WERI-Rb-1 (cell line): ENCODE measurements around the gene GPC5.

ENCODE experiments used
- DNase-seq: peaks from one replicate; pipeline ENCODE4 v3.0.0-alpha.2; 2020
- H3K27ac ChIP-seq: fragments of 250-450 bp; sonication (Bioruptor Pico); 2 replicates; pipeline ENCODE4 v1.5.1; 2020; ENCODE audit warnings: mild to moderate bottlenecking, moderate library complexity
- H3K27me3 ChIP-seq: fragments of 250-450 bp; sonication (Bioruptor Pico); 2 replicates; pipeline ENCODE4 v1.5.1; 2021; ENCODE audit warnings: mild to moderate bottlenecking, low read depth, moderate library complexity; ENCODE audit not compliant: insufficient read depth, severe bottlenecking
- H3K36me3 ChIP-seq: fragments of 250-450 bp; sonication (Bioruptor Pico); 2 replicates; pipeline ENCODE4 v1.5.1; 2020; ENCODE audit warnings: mild to moderate bottlenecking, moderate library complexity
- H3K4me3 ChIP-seq: 2 replicates; pipeline ENCODE4 v1.5.1; 2011; ENCODE audit warnings: low read depth, mild to moderate bottlenecking, control low read depth, low read length
- H3K9me3 ChIP-seq: fragments of 250-450 bp; sonication (Bioruptor Pico); 2 replicates; pipeline ENCODE4 v1.5.1; 2021; ENCODE audit warnings: mild to moderate bottlenecking, moderate library complexity; ENCODE audit not compliant: severe bottlenecking
- TF ChIP-seq, protein P1 (sequence below): IDR thresholded peaks from 2 replicates; pipeline ENCODE4 v1.5.1; 2011; ENCODE audit warnings: low read depth, mild to moderate bottlenecking, control low read depth, inconsistent platforms, low read length

GPC5 gene

GRCh38 chr13:91470681-91471080, 72.3 kb downstream of the GPC5 start:
- TF ChIP-seq, protein P1, sequence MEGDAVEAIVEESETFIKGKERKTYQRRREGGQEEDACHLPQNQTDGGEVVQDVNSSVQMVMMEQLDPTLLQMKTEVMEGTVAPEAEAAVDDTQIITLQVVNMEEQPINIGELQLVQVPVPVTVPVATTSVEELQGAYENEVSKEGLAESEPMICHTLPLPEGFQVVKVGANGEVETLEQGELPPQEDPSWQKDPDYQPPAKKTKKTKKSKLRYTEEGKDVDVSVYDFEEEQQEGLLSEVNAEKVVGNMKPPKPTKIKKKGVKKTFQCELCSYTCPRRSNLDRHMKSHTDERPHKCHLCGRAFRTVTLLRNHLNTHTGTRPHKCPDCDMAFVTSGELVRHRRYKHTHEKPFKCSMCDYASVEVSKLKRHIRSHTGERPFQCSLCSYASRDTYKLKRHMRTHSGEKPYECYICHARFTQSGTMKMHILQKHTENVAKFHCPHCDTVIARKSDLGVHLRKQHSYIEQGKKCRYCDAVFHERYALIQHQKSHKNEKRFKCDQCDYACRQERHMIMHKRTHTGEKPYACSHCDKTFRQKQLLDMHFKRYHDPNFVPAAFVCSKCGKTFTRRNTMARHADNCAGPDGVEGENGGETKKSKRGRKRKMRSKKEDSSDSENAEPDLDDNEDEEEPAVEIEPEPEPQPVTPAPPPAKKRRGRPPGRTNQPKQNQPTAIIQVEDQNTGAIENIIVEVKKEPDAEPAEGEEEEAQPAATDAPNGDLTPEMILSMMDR, result no peak
- no peak for DNase-seq

GRCh38 chr13:91482427-91482826, 84.0 kb downstream of the GPC5 start:
- no peak for DNase-seq
- TF ChIP-seq, protein P1, result no peak
- no peaks in the 10 kb centered on the region for H3K27me3 ChIP-seq
- no peaks in the 10 kb centered on the region for H3K9me3 ChIP-seq
- no peaks in the 10 kb centered on the region for H3K36me3 ChIP-seq
- H3K27ac ChIP-seq, result no peak overlapping the region
- no peak overlapping the region for H3K4me3 ChIP-seq

More at GRCh38 chr13:91470681-91471080, 72.3 kb downstream of the GPC5 start:
- no peaks in the 10 kb centered on the region for H3K36me3 ChIP-seq
- no peak overlapping the region for H3K4me3 ChIP-seq
- peaks cover 7% of the 10 kb centered on the region for H3K9me3 ChIP-seq
- no peaks in the 10 kb centered on the region for H3K27me3 ChIP-seq
- H3K27ac ChIP-seq, result no peak overlapping the region

DNA sequence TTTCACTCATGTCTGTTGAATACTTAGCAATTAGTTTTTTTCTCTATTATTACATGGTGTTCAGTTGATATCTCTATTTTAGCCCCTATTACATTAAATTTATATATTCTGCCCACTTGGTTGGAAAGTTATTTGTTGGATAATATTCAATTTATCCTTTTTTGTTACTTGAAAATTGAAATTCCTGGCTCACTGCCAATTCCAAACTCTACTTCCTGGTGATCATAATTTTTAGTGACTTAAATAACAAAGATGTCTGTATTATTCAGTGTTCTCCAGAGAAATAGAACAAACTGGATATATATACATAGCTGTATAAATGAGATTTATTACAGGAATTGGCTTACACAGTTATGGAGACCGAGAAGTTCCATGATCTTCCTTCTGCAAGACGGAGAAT, 93.6 kb downstream of the GPC5 start:
- no peak for DNase-seq
- Histone ChIP-seq H3K9me3 (peaks cover 3% of the 10 kb centered on the region), H3K27ac (no peak overlapping the region), H3K36me3 (no peaks in the 10 kb centered on the region), H3K4me3 (no peak overlapping the region), H3K27me3 (no peaks in the 10 kb centered on the region)
- TF ChIP-seq, protein P1, result no peak

GRCh38 chr13:91493442-91493841, 95.0 kb downstream of the GPC5 start:
- H3K36me3 ChIP-seq, result no peaks in the 10 kb centered on the region
- no peak overlapping the region for H3K27ac ChIP-seq
- H3K9me3 ChIP-seq, result peaks cover 3% of the 10 kb centered on the region
- DNase-seq, result no peak
- H3K27me3 ChIP-seq, result no peaks in the 10 kb centered on the region
- TF ChIP-seq, protein P1, result no peak
- H3K4me3 ChIP-seq, result no peak overlapping the region

- Histone ChIP-seq H3K36me3 (no peaks in the 10 kb centered on the region), H3K27me3 (no peaks in the 10 kb centered on the region), H3K4me3 (no peak overlapping the region), H3K9me3 (no peaks in the 10 kb centered on the region), H3K27ac (no peak overlapping the region)
- no peak for DNase-seq
- TF ChIP-seq, protein P1, result no peak
Measured at GRCh38 chr13:91498298-91498697, 99.9 kb downstream of the GPC5 start.

- Histone ChIP-seq H3K9me3 (no peaks in the 10 kb centered on the region), H3K36me3 (no peaks in the 10 kb centered on the region), H3K27ac (no peak overlapping the region), H3K27me3 (no peaks in the 10 kb centered on the region), H3K4me3 (no peak overlapping the region)
- TF ChIP-seq, protein P1, result no peak
- DNase-seq, result no peak
Measured at GRCh38 chr13:91504216-91504615, 105.8 kb downstream of the GPC5 start.
